ENCODE data around the gene CACNG6.

Gene CACNG6

GRCh38 chr19:54021932-54022331, 30.5 kb downstream of the CACNG6 start:
- Histone ChIP-seq H3K23ac (ENCODE audit: low read length) (no peak overlapping the region), H2AFZ (ENCODE audit: insufficient read depth, low read length, poor library complexity) (no peak overlapping the region), H3K4me3 (ENCODE audit: low read depth, low read length) (no peak overlapping the region), H3K9ac (ENCODE audit: low read length) (no peak overlapping the region), H3K4me1 (ENCODE audit: control insufficient read depth in 1 of 2, insufficient read depth in 2 of 2, low read length in 2 of 2) (no peaks in the 10 kb centered on the region), H3K14ac (ENCODE audit: low read length) (no peak overlapping the region), H3K79me2 (ENCODE audit: control insufficient read depth, insufficient read depth, low read length, poor library complexity) (no peaks in the 10 kb centered on the region), H3K27me3 (ENCODE audit: insufficient read depth, low read length) (no peaks in the 10 kb centered on the region), H4K91ac (ENCODE audit: low read depth, low read length) (no peak overlapping the region), H2AK5ac (ENCODE audit: low read length) (no peak overlapping the region), H3K9me3 (ENCODE audit: insufficient read depth, low read depth, low read length) (peaks cover 2% of the 10 kb centered on the region), H2BK12ac (ENCODE audit: low read length) (no peak overlapping the region), H3K27ac (ENCODE audit: low read depth, low read length) (no peak overlapping the region), H3K18ac (ENCODE audit: low read length) (no peak overlapping the region), H4K8ac (ENCODE audit: low read depth, low read length) (no peak overlapping the region), H3K4me2 (ENCODE audit: low read length) (no peak overlapping the region), H3K4ac (ENCODE audit: low read depth, low read length) (no peak overlapping the region), H2BK5ac (ENCODE audit: low read depth, low read length, poor library complexity) (no peak overlapping the region), H3K36me3 (ENCODE audit: control insufficient read depth in 1 of 2, insufficient read depth in 2 of 2, low read length in 2 of 2) (no peaks in the 10 kb centered on the region), H4K12ac (ENCODE audit: low read depth, low read length) (no peak overlapping the region), H3K79me1 (ENCODE audit: low read length) (no peaks in the 10 kb centered on the region), H2BK120ac (ENCODE audit: insufficient read depth, low read length, poor library complexity) (no peak overlapping the region)
- WGBS (ENCODE audit: extremely low coverage, insufficient coverage, insufficient read length) = no CpG with 5 or more reads among the region's 13 CpGs
- no peak for DNase-seq

GRCh38 chr19:54023191-54023590, 31.8 kb downstream of the CACNG6 start:
- Histone ChIP-seq H3K27ac (ENCODE audit: low read depth, low read length) (no peak overlapping the region), H4K12ac (ENCODE audit: low read depth, low read length) (no peak overlapping the region), H3K9me3 (ENCODE audit: insufficient read depth, low read depth, low read length) (peaks cover 2% of the 10 kb centered on the region), H3K79me1 (ENCODE audit: low read length) (no peaks in the 10 kb centered on the region), H3K36me3 (ENCODE audit: control insufficient read depth in 1 of 2, insufficient read depth in 2 of 2, low read length in 2 of 2) (no peaks in the 10 kb centered on the region), H3K9ac (ENCODE audit: low read length) (no peak overlapping the region), H3K4me2 (ENCODE audit: low read length) (no peak overlapping the region), H2BK12ac (ENCODE audit: low read length) (no peak overlapping the region), H2AK5ac (ENCODE audit: low read length) (no peak overlapping the region), H3K79me2 (ENCODE audit: control insufficient read depth, insufficient read depth, low read length, poor library complexity) (no peaks in the 10 kb centered on the region), H3K27me3 (ENCODE audit: insufficient read depth, low read length) (no peaks in the 10 kb centered on the region), H2BK120ac (ENCODE audit: insufficient read depth, low read length, poor library complexity) (no peak overlapping the region), H3K4me3 (ENCODE audit: low read depth, low read length) (no peak overlapping the region), H3K14ac (ENCODE audit: low read length) (no peak overlapping the region), H4K91ac (ENCODE audit: low read depth, low read length) (no peak overlapping the region), H3K4me1 (ENCODE audit: control insufficient read depth in 1 of 2, insufficient read depth in 2 of 2, low read length in 2 of 2) (no peaks in the 10 kb centered on the region), H2AFZ (ENCODE audit: insufficient read depth, low read length, poor library complexity) (no peak overlapping the region), H3K18ac (ENCODE audit: low read length) (no peak overlapping the region), H2BK5ac (ENCODE audit: low read depth, low read length, poor library complexity) (no peak overlapping the region), H3K4ac (ENCODE audit: low read depth, low read length) (no peak overlapping the region), H4K8ac (ENCODE audit: low read depth, low read length) (no peak overlapping the region), H3K23ac (ENCODE audit: low read length) (no peak overlapping the region)
- DNase-seq = no peak
- no CpG with 5 or more reads among the region's 3 CpGs for WGBS (ENCODE audit: extremely low coverage, insufficient coverage, insufficient read length)

- Histone ChIP-seq H4K12ac (ENCODE audit: low read depth, low read length) (no peak overlapping the region), H3K4me2 (ENCODE audit: low read length) (no peak overlapping the region), H3K27ac (ENCODE audit: low read depth, low read length) (no peak overlapping the region), H3K9ac (ENCODE audit: low read length) (no peak overlapping the region), H3K79me1 (ENCODE audit: low read length) (no peaks in the 10 kb centered on the region), H3K36me3 (ENCODE audit: control insufficient read depth in 1 of 2, insufficient read depth in 2 of 2, low read length in 2 of 2) (no peaks in the 10 kb centered on the region), H3K14ac (ENCODE audit: low read length) (no peak overlapping the region), H3K18ac (ENCODE audit: low read length) (no peak overlapping the region), H3K27me3 (ENCODE audit: insufficient read depth, low read length) (no peaks in the 10 kb centered on the region), H3K79me2 (ENCODE audit: control insufficient read depth, insufficient read depth, low read length, poor library complexity) (no peaks in the 10 kb centered on the region), H3K4me1 (ENCODE audit: control insufficient read depth in 1 of 2, insufficient read depth in 2 of 2, low read length in 2 of 2) (no peaks in the 10 kb centered on the region), H3K4ac (ENCODE audit: low read depth, low read length) (no peak overlapping the region), H2BK5ac (ENCODE audit: low read depth, low read length, poor library complexity) (no peak overlapping the region), H2AFZ (ENCODE audit: insufficient read depth, low read length, poor library complexity) (no peak overlapping the region), H3K4me3 (ENCODE audit: low read depth, low read length) (no peak overlapping the region), H4K91ac (ENCODE audit: low read depth, low read length) (no peak overlapping the region), H2BK120ac (ENCODE audit: insufficient read depth, low read length, poor library complexity) (no peak overlapping the region), H4K8ac (ENCODE audit: low read depth, low read length) (no peak overlapping the region), H3K9me3 (ENCODE audit: insufficient read depth, low read depth, low read length) (peaks cover 2% of the 10 kb centered on the region), H2AK5ac (ENCODE audit: low read length) (no peak overlapping the region), H3K23ac (ENCODE audit: low read length) (no peak overlapping the region), H2BK12ac (ENCODE audit: low read length) (no peak overlapping the region)
- WGBS (ENCODE audit: extremely low coverage, insufficient coverage, insufficient read length) = no CpG with 5 or more reads among the region's 9 CpGs
- DNase-seq = no peak
Observed at GRCh38 chr19:54024660-54025059, 33.2 kb downstream of the CACNG6 start.

- WGBS (ENCODE audit: extremely low coverage, insufficient coverage, insufficient read length) = no CpG with 5 or more reads among the region's 7 CpGs
Observed at GRCh38 chr19:54026656-54027055, 35.2 kb downstream of the CACNG6 start.

More at GRCh38 chr19:54026656-54027055, 35.2 kb downstream of the CACNG6 start:
- Histone ChIP-seq H3K14ac (ENCODE audit: low read length) (no peak overlapping the region), H4K91ac (ENCODE audit: low read depth, low read length) (no peak overlapping the region), H3K4me1 (ENCODE audit: control insufficient read depth in 1 of 2, insufficient read depth in 2 of 2, low read length in 2 of 2) (no peaks in the 10 kb centered on the region), H3K27me3 (ENCODE audit: insufficient read depth, low read length) (no peaks in the 10 kb centered on the region), H2AK5ac (ENCODE audit: low read length) (no peak overlapping the region), H3K79me1 (ENCODE audit: low read length) (no peaks in the 10 kb centered on the region), H4K12ac (ENCODE audit: low read depth, low read length) (no peak overlapping the region), H3K4ac (ENCODE audit: low read depth, low read length) (no peak overlapping the region), H2BK120ac (ENCODE audit: insufficient read depth, low read length, poor library complexity) (no peak overlapping the region), H4K8ac (ENCODE audit: low read depth, low read length) (no peak overlapping the region), H2AFZ (ENCODE audit: insufficient read depth, low read length, poor library complexity) (no peak overlapping the region), H3K79me2 (ENCODE audit: control insufficient read depth, insufficient read depth, low read length, poor library complexity) (no peaks in the 10 kb centered on the region), H2BK12ac (ENCODE audit: low read length) (no peak overlapping the region), H3K9me3 (ENCODE audit: insufficient read depth, low read depth, low read length) (peaks cover 2% of the 10 kb centered on the region), H3K36me3 (ENCODE audit: control insufficient read depth in 1 of 2, insufficient read depth in 2 of 2, low read length in 2 of 2) (no peaks in the 10 kb centered on the region), H3K18ac (ENCODE audit: low read length) (no peak overlapping the region), H3K9ac (ENCODE audit: low read length) (no peak overlapping the region), H3K23ac (ENCODE audit: low read length) (no peak overlapping the region), H3K4me2 (ENCODE audit: low read length) (no peak overlapping the region), H3K4me3 (ENCODE audit: low read depth, low read length) (no peak overlapping the region), H3K27ac (ENCODE audit: low read depth, low read length) (no peak overlapping the region), H2BK5ac (ENCODE audit: low read depth, low read length, poor library complexity) (no peak overlapping the region)
- no peak for DNase-seq

Data from trophoblast cell (in vitro differentiated cells and primary cell).